Measurements from ENCODE around the gene ECEL1.
"Not testable (repeated sequence)": the region's sequence is repeated elsewhere in the genome, so short reads cannot be mapped to it uniquely, and the experiment has no call there.

ECEL1 gene

GRCh38 chr2:232465061-232465460 is 22.6 kb downstream of the ECEL1 start:
- DNase-seq (ENCODE audit: extremely low spot score, insufficient read length, low read depth) (no peak), FAIRE-seq (no peak)

DNA sequence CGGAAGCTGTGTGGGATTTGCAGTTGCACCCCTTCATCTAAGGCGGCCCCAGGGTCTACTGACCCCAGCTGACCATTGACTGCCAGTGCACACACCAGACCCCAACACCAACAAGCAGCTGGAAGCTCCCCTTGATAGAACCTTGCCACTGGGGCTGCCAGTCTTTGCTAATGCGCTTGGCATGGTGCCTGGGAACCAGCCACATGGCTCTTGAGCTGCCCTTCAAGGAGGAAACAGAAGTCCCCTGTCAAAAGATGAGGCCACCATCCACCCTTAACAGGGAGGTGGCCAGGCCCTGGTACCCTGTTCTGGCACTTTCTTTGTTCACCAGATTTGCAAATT is 23.1 kb downstream of the ECEL1 start:
- no peak for FAIRE-seq
- no peak for DNase-seq (ENCODE audit: extremely low spot score, insufficient read length, low read depth)

- DNase-seq (ENCODE audit: extremely low spot score, insufficient read length, low read depth) (no peak), FAIRE-seq (no peak)
Observed at GRCh38 chr2:232463701-232464543, 23.7 kb downstream of the ECEL1 start.

- DNase-seq (ENCODE audit: extremely low spot score, insufficient read length, low read depth), result no peak
- FAIRE-seq, result no peak
Observed at GRCh38 chr2:232460171-232460570, 27.5 kb downstream of the ECEL1 start.

DNA sequence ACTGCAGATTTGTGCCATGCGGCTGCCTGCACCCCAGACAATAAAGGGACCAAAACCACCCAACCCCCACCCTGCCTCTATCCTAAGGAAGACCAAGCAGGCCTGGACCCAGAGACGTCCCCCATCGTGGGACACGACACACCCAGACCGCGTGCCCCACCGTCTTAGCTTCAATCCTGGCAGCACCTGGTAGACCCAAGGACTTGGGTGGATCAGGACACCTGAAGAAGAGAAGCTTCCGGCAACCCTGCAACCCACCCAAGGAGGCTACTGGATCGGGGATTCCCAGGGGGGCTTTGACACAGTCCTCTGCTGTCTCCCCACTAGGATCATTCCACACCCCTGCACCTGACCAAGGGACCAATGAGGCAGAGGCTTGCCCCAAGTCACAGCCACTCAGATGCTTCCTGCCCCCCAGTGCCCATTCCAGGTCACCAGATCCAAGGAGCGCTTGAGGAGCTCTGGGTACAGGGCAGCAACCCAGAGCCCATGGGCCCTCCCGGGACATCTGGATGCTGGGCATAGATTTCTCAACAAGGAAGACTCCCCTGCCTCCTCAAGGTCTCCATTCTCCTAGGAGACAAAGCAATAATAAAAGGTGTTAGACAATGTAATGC is 28.1 kb downstream of the ECEL1 start:
- DNase-seq (ENCODE audit: extremely low spot score, insufficient read length, low read depth) (no peak), FAIRE-seq (no peak)

- FAIRE-seq (no peak), DNase-seq (ENCODE audit: extremely low spot score, insufficient read length, low read depth) (no peak)
Observed at GRCh38 chr2:232458661-232459418, 28.8 kb downstream of the ECEL1 start.

DNA sequence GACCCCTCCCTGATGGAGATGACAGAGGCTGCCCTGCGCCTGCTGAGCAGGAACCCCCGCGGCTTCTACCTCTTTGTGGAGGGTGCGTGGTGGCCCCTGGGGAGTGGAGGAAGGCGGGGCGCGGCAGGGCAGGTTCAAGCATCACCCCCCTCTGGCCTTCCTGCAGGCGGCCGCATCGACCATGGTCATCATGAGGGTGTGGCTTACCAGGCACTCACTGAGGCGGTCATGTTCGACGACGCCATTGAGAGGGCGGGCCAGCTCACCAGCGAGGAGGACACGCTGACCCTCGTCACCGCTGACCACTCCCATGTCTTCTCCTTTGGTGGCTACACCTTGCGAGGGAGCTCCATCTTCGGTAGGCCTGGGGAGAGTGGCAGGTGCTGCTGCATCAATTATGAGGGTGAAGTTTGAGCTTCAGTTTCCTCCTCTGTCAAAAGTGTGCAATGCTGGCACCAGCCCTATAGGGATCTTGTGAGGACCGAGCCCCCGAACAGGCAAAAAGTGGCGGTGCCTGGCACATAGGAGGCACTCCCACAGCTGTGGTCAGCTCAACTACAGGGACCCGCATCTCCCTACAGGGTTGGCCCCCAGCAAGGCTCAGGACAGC is 29.5 kb downstream of the ECEL1 start:
- no peak for DNase-seq (ENCODE audit: extremely low spot score, insufficient read length, low read depth)
- no peak for FAIRE-seq

DNA sequence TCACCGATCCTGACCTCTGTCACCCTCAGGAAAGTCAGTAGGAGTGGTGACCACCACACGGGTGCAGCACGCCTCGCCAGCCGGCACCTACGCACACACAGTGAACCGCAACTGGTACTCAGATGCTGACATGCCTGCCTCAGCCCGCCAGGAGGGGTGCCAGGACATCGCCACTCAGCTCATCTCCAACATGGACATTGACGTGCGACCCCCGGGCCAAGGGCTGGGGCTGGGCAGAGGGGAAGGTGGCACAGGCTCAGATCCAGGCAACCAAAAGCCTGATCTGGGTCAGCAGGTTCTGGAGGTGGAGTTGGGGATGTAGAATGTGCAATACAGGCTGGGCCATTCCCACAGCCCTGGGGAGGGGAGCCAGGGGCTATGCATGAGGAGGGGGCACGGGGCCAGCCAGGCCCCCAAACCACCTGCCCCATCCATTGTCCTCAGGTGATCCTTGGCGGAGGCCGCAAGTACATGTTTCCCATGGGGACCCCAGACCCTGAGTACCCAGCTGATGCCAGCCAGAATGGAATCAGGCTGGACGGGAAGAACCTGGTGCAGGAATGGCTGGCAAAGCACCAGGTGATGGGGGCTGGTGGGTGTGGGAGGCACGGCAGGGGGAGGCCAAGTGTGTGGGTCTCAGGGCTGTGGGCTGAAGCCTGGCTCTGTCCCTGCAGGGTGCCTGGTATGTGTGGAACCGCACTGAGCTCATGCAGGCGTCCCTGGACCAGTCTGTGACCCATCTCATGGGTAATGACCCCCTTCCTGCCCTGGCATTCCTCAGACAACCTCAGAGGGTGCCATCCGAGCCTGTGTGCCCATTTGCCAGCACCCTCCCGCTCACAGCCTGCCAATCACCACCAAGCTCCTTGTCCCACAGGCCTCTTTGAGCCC is 30.3 kb downstream of the ECEL1 start:
- no peak for DNase-seq (ENCODE audit: extremely low spot score, insufficient read length, low read depth)
- FAIRE-seq, result no peak

DNA sequence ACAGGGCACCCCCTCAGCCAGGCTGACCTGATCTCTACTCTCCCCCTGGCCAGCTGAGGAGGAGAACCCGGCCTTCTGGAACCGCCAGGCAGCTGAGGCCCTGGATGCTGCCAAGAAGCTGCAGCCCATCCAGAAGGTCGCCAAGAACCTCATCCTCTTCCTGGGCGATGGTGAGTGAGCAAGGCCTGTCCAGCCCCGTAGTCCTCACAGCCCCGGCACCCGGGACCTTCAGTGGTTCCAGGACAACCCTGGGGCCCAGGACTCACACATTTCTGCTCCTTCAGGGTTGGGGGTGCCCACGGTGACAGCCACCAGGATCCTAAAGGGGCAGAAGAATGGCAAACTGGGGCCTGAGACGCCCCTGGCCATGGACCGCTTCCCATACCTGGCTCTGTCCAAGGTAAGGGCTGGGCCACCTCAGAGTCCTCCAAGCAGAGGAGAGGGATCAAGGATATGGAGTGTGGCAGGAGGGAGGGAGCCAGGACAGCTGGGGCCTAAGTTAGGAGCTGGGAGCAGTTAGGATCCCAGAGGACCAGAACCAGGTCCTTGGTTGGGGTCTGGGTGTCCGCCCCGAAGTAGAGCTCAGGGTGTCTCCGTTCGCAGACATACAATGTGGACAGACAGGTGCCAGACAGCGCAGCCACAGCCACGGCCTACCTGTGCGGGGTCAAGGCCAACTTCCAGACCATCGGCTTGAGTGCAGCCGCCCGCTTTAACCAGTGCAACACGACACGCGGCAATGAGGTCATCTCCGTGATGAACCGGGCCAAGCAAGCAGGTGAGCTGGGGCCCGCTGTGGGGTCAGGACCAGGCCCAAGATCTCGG is 31.1 kb downstream of the ECEL1 start:
- FAIRE-seq (no peak), DNase-seq (ENCODE audit: extremely low spot score, insufficient read length, low read depth) (no peak)

DNA sequence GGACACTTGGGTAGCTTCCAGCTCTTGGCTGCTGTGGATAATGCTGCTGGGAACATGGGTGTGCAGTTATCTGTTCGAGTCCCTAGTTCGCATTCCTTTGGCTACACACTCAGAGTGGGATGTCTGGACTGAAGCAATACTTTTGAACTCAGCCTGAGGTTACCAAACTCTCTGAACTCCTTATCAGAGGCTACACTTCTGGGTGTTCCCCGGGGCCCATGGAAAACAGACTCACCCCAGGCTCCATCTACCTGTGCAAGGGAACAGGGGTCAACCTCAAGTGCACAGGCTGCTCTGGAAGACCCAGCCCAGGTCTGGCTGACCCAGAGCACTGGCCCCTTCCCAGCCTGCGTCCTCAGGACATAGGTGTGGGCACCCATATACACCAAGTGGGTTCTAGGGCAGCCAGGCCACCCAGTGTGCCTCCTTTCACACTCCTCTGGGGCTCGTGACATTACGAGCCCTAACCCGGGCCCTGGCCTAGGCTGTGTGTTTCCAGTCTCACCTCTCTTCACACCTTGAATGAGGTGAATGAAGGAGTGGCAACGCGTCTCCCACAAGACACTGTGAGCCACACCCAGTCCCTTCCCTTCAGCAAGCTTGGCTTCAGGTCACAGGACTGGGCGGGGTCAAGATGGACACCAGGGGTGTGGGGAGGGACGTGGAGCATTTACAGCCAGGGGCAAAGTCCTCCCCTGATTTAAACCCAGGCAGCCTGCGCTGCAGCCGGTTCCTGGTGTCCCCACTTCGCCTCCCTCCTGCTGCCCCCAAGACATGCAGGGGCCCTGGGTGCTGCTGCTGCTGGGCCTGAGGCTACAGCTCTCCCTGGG is 32.0 kb downstream of the ECEL1 start, which contains the start of gene ALPI:
ALPI (plus strand) TSS at position 728 of the 830 bp plus-strand sequence; CDS start at position 775, 47 bp downstream.
- DNase-seq (ENCODE audit: extremely low spot score, insufficient read length, low read depth), result no peak
- no peak for FAIRE-seq

DNA sequence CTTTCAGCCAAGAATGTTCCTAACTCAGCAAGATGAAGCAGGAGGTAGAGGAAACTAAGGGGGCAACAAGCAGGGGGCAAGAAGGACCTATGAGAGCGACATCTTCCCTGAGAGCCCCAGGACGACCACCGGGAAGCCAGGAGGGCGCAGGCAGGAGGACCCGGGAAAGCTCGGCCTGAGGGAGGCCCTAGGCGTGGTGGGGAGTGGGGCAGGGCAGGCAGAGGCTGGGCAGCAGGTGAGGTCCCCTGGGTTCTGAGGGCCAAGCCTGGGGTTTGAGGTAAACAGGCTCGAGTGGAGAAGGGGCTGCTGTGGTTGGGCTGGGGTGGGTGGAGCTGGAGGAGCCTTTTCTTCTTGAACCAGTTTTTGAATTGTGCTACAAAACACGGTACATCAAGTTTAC is 33.0 kb downstream of the ECEL1 start:
- no peak for DNase-seq (ENCODE audit: extremely low spot score, insufficient read length, low read depth)
- FAIRE-seq, result no peak

DNA sequence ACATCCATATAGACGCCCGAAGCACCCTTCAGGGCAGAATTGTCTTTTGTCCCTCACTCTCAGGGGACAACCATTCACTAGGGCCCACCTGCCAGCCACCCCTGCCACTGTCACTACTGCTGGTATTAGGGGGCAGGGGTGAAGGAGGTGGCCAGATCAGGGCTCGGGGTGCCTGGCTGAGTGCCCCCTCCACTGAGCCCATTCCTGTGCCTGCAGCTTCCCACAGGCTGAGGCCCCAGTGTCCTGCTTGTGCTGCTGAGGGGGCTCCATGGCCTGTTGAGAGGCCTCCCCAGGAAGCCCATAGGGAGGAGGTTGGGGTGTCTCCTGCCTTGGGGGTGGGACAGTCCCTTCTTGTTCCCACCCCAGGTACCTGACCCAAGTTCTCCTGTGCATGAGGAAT is 36.0 kb downstream of the ECEL1 start:
- DNase-seq (ENCODE audit: extremely low spot score, insufficient read length, low read depth); FAIRE-seq: not testable (repeated sequence)

DNA sequence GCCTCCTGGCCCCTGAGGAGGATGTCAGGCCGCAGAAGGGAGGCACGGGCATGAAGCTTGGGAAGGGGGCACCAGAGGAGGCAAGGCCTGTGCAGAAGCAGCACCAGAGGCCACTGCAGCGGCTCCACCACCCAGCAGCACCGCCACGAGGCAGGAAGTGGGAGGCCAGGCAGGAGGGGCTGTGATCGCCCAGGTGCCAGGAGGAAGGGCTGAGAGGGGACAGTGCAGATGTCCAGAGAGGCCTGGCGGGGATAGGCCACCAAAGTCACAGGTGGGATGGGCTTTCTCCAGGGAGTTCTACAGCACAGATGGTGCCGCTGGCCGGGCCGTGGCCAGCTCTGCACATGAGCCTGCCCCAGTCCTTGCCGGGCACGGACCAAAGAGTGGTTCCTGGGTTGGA is 37.7 kb downstream of the ECEL1 start:
- no peak for FAIRE-seq
- DNase-seq (ENCODE audit: extremely low spot score, insufficient read length, low read depth), result no peak

DNA sequence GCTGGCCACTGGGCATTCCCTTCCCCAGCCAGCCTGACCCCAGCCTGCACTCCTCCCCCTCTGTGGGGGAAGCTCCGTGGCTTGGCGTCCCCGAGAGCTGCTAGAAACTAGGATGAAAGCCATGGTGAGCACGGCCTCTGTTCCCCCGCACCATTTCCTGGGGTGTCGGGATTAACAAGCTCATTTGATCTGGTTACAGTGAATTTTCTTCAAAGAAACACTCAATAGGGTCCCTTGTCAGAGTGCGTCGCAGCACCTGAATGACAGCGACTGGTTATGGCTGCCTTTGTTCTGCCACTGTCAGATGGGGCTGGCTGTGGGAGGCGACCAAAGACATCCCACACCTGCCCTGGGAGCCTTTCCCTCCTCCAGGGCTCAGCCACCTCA is 39.3 kb downstream of the ECEL1 start:
- no peak for FAIRE-seq

DNA sequence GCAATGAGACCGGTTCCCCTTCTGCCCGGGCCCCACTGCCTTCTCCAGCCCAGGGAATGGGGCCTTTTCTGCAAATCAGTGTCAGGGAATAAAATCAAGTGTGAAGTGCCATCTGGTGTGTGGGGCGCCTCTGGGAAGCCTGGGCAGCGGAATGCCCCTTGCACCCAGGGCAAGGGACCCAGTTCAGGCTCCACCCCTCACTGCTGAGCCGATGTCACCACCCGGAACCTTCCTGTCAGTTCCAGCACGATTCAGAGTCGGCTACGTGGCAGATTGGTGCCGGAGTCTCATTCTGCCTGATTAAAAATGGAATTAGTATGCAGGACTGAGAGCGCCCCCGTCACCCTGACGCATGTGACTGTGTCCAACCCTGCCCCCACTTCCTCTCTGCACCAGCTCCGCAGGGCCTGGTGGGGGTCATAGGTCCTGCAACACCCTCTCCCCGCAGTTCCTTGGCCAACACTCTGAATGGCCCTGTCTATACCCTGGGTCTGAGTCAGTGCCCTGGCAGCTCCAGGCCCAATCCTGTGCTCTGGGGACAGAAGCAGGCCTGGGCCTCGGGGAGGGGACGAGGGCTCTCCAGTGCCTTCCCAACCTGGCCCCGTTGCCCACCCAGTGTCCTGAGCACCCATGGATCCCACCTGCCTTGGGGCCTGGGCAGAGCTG is 39.9 kb downstream of the ECEL1 start:
- FAIRE-seq (no peak), DNase-seq (ENCODE audit: extremely low spot score, insufficient read length, low read depth) (no peak)

More for the DNA sequence above, 39.3 kb downstream of the ECEL1 start:
- no peak for DNase-seq (ENCODE audit: extremely low spot score, insufficient read length, low read depth)

DNA sequence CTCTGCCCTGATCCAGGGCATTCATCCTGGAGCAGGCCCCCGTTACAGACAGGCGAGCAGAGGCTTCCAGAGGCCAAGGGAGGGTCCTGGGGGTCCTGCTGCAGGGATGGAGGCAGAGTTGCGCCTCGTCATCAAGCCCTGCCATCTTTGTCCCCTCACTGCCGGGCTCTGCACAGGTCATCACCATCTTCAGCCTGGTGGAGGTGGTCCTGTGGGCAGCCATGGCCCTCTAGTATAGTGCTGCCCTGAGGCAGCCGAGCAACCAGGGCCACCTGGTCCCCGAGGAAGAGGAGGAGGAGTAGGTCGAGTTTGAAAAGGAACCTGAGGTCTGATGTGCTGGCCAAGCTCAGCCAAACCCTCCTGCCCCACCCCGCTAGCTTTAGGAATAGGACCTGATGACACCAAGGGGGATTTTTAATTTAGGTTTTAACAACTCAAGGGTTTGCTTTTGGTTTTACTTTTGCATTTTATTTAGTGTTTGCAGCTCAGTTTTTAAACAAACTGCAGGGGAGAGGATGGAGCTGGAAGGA is 40.5 kb downstream of the ECEL1 start:
- no peak for FAIRE-seq
- no peak for DNase-seq (ENCODE audit: extremely low spot score, insufficient read length, low read depth)

DNA sequence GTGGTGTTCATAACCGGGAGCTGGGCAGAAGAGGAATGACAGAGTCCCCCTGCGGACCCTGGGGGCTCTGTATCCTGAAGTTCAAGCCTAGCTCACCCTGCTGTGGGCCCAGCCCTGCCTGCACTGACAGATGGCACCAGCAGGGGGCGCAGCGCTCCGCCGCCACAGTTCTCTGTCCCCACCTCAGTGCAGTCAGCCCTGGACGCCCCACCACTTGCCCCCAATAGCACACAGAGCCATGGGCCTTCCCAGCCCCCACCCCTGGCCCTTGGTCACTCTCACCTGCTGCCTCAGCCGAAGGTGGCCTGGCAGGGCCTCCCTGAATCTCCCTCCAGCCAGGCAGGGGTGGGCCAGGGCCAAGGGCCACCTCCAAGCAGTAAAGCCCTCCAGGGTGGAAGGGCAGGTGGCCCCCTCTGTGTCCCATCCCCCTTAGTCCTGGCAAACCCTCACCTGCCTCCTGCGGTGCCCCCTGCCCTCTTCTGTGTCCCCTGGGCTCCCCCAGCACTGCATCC is 41.3 kb downstream of the ECEL1 start:
- DNase-seq (ENCODE audit: extremely low spot score, insufficient read length, low read depth), result not testable (repeated sequence)
- FAIRE-seq, result peak; percentile 52

Data from GM18507 (cell line).